NCI-H2171 treated with DMSO at 0.1 percent for 48 hours (cell line): ENCODE data around the gene RNASEL.
"Not testable (repeated sequence)": the region's sequence is repeated elsewhere in the genome, so short reads cannot be mapped to it uniquely, and the experiment has no call there.

Experiments used
- DNase-seq: peaks from one replicate; lab custom pipeline; 2025; lab: John Stamatoyannopoulos, UW

Gene RNASEL

GRCh38 chr1:182561456-182561855 is 27.6 kb downstream of the RNASEL start:
- DNase-seq = no peak

- DNase-seq = no peak
Measured at GRCh38 chr1:182560392-182560984, 28.6 kb downstream of the RNASEL start.

- DNase-seq = peak; percentile 48
Measured at GRCh38 chr1:182556279-182556678, 32.8 kb downstream of the RNASEL start.

- no peak for DNase-seq
Measured at GRCh38 chr1:182555493-182555892, 33.6 kb downstream of the RNASEL start.

GRCh38 chr1:182552527-182552926 is 36.5 kb downstream of the RNASEL start:
- DNase-seq = no peak

GRCh38 chr1:182549811-182550210 is 39.2 kb downstream of the RNASEL start:
- no peak for DNase-seq

- no peak for DNase-seq
Measured at GRCh38 chr1:182549346-182549745, 39.7 kb downstream of the RNASEL start.

GRCh38 chr1:182533896-182534295 is 55.2 kb downstream of the RNASEL start:
- DNase-seq = no peak

- not testable (repeated sequence) for DNase-seq
Measured at GRCh38 chr1:182528206-182528605, 60.9 kb downstream of the RNASEL start.

- DNase-seq = no peak
Measured at GRCh38 chr1:182527680-182528079, 61.4 kb downstream of the RNASEL start.

GRCh38 chr1:182525342-182525741 is 63.7 kb downstream of the RNASEL start:
- DNase-seq = no peak
